ENCODE results near the gene ITPRID1.
"Not testable (repeated sequence)": the region's sequence is repeated elsewhere in the genome, so short reads cannot be mapped to it uniquely, and the experiment has no call there.

ITPRID1 gene

DNA sequence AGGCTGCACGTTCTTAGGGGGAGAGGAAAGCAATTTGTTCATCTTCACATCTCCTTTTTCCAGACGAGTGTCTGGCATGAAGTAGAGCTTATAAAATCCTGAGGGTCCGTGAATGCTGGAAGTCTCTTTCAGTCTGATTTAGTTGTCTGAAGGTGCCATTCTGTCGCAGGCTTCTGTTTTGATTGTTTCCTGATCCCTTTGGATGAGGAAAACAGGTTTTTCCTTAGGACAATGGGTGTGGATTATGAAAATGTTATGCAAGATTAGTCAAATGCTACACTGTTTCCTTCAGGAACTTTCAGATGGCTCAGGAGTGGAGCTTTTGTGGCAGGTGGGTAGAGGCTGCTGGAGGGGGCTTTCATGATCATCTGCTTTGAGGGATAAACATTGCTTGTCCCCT lies at the start of gene ITPRID1:
TSS of gene ITPRID1 (plus strand) at position 301 of the 400 bp plus-strand sequence. CDS start 38,935 bp downstream, outside the sequence.
- no peak for DNase-seq (ENCODE audit: low read depth)

DNA sequence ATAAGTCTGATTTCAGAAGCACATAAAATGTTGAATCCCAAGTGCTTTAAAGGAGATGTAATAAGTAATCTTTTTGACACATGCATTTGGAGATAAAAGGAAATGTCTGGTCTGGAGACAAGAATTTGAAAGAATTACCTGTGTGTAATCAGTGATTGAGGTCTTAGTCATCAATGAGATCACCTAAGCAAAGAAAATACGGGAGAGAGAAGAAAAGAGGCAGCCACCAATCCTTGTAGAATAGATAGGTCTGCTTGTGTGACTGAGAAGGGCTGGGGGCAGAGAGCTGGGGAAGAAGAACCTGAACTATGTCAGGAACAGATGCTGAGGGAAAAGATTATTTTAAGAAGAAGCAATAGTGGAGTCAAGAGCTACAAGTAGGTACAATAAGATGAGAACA lies 49.3 kb upstream of the ITPRID1 start:
- DNase-seq (ENCODE audit: low read depth), result no peak

DNA sequence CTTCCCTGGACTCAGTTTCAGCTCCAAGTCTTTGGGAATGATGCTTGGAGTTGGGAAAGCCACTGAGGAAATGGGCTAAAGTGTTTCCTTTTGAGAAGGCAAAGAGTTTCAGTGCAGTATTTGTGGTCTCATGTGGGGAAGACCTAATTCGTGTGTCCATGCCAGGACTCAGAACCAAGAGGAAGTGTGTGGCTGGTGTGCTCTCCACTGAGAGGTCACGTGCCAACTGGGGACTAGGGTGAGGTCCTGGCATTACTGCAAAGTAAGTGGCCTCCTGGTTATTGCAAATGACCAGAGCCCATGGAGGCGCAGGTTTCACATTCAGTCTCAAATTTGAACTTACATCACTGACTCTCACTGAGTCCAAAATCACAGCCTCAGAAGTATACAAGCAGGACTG lies 48.6 kb upstream of the ITPRID1 start:
- DNase-seq (ENCODE audit: low read depth), result no peak

DNA sequence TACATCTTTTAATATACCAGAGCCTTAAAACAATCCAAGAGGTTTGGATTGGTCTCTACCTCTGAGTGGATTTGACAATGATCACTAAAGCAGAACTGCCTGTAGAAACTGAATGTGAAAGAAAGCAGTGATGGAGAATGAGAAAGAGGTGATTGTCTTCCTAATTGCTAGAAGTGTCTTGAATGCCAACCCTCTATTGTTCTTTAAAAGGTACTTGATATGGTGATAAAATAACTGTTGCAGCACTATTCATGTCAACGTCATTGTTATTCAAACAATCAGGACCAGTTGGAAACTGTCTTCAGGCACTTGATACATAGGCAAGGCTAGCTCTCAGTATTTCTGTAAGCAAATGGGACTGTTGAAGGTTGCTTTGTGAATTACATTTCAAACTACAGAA lies 47.9 kb upstream of the ITPRID1 start:
- DNase-seq (ENCODE audit: low read depth), result no peak

DNA sequence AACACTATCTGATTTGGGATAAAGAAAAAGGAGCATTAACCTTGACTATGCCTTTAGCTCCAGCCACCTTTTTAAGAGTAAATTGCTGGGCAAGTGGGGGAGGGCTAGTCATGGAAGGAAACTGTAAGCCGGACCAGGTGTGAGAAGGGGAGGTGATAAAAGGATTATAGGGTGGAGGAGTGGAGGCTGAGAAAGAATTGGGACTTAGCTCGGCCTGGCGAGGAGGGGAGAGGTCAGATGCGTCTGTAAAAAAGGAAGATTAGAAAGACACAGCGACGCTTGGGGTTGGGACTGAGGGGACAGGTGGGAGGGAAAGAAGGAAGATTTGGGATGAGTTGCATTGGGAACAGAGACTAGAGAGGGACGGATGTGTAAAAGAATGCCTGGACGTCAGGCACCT lies 43.0 kb upstream of the ITPRID1 start:
- DNase-seq (ENCODE audit: low read depth), result not testable (repeated sequence)

DNA sequence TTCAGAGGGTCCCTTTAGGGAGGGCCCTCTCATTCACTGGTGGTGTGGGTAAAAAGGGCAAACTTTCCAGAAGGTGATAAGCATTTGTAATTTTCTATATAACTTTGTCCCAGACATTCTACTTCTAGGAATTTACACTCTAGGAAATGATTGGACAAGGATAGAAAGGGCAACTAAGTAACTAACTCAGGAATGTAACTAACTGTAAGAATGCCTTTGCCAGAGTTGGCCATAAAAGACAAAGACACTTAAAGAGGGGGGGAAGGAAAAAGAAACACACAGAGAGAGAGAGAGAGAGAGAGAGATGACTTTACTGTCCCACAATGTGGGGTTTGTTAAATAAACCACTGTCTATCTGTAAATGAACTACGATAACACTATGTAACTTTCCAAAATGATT lies 38.5 kb upstream of the ITPRID1 start:
- no peak for DNase-seq (ENCODE audit: low read depth)

DNA sequence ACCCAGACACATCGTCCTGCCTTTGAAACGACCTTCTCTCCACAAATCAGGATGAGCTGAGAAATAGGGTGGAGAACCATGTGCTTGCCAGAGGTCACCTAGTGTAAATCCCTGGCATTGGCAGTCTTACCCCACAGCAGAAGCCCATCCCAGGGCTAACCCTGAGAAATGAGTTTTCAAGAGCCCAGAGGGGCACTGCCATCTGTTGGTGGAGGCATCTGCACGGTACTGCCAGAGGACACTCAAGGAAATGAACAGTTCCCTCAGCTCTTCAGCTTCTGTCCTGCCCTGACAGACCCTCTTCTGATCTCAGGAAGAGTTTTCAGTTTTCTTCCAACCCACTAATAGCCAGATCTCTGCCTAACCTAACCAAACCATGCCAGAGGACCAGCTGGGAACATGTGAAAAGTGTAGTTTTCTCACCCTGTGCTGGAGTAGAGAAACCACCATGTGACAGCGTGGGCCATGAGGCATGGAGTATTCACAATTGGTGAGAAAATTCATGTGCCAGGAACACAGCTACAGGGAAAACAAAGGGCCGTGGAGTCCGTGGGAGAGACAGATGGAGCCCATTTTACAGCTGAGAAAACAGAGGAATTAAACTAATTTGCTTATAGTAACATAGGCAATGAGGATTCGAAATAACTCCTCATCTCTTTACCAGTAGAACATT lies 37.7 kb upstream of the ITPRID1 start:
- no peak for DNase-seq (ENCODE audit: low read depth)

DNA sequence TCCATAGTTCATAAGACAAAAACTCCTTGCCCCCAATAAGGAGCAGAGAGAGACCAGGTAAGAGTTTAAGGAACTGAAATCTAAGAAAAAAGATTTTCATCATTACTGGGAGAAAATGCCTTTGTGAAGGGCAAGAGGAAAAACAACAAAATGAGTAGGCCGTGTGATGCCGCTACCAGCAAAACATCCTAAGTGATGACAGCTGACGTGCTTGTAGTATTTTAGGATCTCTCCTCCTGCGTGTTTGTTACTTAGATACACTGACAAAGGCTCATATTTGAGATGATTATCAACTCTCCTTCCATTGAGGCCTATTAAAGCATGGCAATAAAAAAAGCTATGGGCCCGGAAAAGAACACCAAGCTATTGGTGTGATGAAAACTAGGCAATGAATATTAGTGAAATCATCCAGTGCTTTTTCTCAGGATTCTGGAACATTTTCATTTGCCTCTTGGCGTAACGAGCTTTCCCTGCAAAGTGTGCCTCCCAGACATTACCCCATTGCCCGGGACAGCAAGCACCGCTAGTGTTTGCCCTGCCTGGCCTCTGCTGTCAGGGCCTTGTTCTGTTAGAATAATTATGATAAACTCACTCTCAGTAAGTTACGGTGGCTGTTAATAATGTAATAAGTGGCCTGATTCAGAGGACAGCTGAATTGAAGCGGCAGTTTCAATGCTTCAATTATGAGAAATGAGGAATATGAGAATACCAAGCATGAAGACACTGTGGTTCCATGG lies 36.8 kb upstream of the ITPRID1 start:
- no peak for DNase-seq (ENCODE audit: low read depth)

DNA sequence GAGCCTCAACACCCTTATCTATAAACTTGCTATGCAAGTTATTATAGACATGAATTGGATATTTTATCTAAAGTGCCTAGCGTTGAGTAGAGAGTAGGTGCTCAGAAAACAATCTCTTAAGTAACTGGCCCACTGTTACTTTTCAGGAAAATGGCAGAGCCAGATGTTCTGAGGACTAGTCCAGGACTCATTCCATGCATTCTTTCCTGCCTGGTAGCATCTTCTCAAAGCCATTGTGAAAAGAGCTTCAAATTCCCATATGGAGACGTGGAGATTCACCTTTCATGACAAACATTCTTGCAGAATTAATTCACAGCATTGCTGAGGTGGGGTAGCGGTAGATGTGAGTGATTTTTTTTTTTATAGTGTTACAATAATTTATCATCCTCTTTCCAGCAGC lies 35.9 kb upstream of the ITPRID1 start:
- DNase-seq (ENCODE audit: low read depth), result no peak

DNA sequence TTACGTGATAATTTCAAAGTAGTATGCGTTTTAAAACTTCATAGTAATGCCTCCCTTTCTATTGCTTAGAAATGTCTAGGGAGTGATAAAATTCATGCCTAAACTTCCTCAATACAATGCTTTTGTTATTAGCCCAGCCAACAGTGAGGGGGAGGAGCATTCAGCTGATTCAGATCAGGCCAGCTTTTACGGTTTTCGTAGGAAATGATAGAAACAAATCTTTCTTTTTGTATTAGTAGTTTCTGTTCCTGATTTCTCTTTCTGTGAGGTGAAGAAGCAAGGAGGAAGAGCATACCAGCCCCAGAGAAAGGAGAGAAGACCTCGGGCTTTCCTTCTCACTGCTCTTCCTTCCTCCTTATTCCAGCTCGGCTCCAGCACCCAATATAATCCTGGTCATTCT lies 35.2 kb upstream of the ITPRID1 start:
- DNase-seq (ENCODE audit: low read depth), result no peak

DNA sequence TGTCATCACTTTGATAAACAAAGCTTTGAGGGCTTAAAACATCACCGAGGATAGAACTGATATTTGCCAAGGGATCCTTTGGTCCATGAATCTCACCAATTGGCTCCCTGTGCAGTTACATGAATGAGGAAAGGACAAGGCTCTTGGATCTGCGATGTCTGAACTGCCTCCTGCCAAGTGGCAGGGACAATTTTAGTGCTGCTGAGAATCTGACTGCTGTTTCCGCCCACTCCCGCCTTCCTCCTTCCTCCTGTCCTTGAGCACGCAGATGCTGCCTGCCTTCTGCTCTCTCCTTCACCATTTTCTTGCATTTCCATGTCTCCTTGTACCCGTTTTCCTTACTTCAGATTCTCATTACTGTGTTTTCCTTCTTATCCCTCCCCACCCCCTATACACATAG lies 26.8 kb upstream of the ITPRID1 start:
- DNase-seq (ENCODE audit: low read depth), result no peak

DNA sequence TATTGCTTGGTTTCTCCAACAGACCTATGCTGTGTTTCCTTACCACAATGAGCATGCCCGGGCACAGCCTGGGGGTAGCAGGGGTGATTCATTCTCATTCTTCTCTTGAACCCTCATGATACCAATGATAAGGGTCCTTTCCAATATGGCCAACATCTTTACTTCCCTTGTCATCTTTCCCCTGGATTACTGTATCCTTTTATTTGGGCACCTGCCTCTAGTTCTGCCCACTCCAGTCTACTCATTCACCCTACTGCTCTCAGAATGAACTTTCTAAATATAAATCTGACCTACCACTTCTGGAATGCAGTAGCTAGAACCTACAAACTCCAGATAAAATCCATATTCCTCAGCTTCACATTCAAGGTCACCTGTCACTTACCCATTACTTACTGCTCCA lies 26.4 kb upstream of the ITPRID1 start:
- DNase-seq (ENCODE audit: low read depth), result no peak

DNA sequence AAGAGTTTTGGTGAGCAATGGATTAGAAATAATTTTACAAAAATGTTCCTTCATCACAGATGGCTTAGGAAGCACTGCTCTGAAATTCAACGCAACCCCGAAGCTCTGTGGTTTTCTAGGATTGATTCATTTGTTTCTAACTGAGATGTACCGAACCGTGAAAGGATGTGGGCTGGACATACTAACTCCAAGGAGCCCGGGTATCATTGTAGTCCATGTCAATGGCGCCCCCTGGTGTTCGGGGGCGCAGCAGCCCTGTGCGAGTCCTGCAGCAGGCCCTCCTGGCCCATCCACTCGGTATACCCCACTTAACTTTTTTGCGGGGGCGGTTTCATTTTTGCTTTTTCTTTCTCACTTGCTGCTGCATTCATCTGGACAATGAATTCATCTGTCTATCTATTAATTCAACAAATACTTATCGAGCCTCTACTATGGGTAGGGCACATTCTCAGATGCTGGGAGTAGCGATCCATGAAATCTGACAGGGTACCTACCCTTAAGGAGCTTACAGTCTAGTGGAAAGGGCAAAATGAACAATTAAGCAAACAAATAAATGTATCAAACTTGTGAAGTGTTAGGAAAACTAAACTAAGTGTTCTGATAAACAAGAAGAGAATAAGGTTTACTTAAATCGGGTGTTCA lies 25.2 kb upstream of the ITPRID1 start:
- DNase-seq (ENCODE audit: low read depth), result no peak

DNA sequence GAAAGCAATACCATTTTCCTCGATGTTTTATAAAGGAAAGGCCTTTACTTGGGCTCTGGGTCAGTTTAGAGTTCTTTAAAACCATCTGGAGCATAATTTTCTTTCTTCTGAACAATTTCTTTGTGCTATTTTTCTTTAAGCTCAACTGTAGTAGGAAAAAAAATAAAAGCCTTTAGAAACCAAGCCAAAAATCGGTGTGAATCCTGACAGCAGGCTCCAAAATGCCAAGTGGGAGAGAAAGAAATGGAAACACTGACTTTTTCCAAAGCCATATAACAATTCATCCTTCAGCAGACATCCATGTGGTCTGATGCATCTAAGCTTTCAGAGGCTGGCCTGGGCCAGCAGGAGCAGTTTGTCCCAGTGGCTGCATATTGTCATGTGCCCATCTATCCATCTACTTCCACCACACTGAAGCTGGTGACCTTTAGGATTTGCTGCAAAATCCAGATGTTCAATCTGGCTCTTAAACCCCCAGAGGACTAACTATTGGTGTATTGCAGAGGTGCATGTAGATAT lies 23.0 kb upstream of the ITPRID1 start:
- no peak for DNase-seq (ENCODE audit: low read depth)

DNA sequence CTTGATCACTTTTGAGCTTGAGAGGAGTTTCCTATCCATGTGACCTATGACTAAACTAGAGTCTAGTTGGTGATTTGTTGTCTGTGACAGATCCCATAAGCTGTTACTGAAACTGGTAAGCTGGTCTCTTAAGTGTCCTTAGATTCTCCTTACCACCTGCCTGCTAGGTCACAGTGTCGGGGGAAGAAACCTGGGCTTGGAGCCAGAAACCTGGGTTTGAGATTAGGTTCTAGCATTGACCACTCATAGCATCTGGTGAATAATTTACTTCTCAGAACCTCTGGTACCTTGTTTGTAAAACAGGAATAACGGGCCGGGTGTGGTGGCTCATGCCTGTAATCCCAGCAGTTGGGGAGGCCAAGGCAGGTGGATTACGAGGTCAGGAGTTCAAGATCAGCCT lies 21.8 kb upstream of the ITPRID1 start:
- no peak for DNase-seq (ENCODE audit: low read depth)

DNA sequence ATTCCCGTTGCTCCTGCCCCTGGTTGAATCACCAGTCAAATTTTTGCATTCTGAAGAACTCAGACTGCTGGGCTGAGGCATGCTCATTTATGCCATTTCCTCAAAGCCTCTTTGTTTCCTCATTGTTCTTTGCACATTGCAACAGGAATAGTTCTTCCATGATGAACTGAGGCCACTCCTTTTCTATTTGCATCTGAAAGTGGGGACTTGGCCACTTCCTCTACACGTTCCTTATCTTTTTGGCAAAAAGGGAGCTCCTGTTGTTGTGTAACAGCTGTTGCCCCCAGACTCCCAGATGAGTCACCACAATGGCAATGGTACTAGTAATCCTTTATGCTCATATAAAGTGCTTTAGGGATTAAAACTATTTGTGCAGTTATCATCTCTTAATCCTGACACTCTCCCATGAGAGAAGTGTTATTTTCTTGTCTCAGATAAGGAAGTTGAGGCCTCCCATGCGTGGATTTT lies 20.1 kb upstream of the ITPRID1 start:
- no peak for DNase-seq (ENCODE audit: low read depth)

DNA sequence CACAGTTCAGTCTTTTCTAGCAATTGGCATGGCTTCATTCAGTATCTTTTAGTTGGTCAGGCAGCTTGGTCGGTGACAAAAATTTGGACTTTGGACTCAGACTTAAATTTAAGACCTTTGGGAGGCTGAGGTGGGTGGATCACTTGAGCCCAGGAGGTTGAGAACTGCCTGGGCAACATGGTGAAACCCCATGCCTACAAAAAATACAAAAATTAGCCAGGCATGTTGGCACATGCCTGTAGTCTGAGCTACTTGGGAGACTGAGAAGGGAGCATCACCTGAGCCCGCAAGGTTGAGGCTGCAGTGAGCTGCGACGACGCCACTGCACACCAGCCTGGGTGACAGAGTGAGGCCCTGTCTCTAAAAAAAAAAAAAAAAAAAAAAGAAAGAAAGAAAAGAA lies 19.5 kb upstream of the ITPRID1 start:
- no peak for DNase-seq (ENCODE audit: low read depth)

DNA sequence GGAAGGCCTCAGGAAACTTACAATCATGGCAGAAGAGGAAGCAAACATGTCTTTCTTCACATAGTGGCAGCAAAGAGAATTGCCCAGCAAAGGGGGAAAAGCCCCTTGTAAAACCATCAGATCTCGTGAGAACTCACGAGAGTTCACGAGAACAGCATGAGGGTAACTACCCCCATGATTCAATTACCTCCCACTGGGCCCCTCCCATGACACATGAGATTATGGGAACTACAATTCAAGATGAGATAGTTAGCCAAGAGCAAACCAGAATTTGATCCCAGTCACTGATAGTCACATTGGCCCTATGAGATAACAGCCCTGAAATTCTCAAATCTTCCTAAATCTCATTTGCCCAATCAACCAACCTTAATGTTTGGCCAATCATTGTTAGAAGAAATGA lies 18.2 kb upstream of the ITPRID1 start:
- DNase-seq (ENCODE audit: low read depth), result no peak

DNA sequence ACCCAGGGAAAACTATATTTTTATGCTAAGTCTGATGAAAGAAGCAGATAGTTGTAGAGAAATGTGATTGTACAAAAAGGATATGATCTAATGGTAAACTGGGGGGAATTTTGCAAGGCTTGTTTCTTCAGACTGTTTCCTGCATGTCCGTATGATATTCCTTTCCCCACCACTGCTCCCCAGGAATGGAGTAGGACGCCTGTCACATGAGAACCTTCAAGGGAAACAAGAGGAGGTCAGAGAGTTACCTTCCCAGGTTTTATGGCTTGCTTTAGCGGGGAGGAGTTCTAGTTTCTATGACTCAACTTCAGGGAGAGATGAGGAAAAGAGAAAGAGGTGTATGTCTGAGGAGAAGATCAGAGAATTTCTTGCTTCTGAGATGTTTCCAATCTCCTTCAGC lies 16.4 kb upstream of the ITPRID1 start:
- no peak for DNase-seq (ENCODE audit: low read depth)

DNA sequence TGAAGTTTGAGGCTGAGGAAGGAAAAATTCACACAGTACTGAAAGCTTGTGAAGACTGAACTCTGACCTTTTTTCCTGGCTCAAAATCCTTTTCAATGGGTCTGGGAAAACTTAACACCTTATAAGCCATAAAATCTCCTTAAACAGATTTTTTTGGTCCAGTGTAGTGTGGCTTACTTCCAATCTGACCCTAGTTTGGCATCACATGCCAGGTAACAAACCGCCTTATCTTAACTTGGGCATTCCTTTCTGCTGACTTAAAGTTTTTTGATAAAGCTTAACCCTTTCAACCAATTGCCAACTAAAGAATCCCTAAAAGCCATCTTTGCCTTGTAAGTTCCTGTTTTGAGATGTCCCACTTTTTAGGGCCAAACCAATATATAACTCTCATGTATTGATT lies 13.2 kb upstream of the ITPRID1 start:
- DNase-seq (ENCODE audit: low read depth), result no peak

DNA sequence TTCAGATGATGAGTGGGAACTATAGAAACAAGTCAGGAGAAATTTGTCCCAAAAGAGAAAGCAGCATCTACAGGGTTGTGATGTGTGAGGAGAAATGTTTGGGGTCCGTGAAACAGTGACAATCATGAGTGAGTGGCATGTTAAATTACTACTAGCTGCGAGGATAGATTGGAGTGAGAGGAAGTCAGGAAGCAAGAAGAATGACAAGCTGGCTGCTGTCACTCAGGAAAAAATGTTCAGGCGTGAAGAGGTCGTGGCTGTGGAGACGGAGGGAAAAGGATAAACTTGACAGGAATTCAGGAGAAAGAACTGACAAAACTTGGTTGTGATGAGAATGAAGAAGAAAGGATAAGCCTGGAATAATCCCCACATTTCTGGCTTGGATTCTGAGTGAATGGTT lies 5.1 kb upstream of the ITPRID1 start:
- no peak for DNase-seq (ENCODE audit: low read depth)

DNA sequence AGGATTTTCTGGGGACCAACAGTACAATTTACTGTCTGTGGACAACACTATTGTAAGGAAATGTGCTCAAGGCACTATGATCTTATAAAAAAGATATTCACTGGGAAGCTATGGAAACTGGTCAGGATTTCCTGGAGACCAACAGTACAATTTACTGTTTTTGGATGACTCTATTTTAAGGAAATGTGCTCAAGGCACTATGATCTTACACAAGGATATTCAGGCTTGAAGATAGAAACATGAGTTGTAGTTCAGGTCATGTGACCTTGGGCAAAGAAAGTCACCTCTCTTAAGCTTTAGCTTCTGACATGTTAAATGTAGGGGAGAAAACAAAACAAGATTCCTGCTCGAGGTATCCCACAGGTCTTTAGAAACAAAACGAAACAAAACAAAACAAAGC lies 1.7 kb upstream of the ITPRID1 start:
- no peak for DNase-seq (ENCODE audit: low read depth)
